NCI-H2171 treated with DMSO at 0.1 percent for 48 hours (cell line): ENCODE data around the gene NECAP2.
"Not testable (repeated sequence)": the region's sequence is repeated elsewhere in the genome, so short reads cannot be mapped to it uniquely, and the experiment has no call there.

Source experiments
- DNase-seq: peaks from one replicate; lab custom pipeline; 2025; lab: John Stamatoyannopoulos, UW

NECAP2 gene

DNA sequence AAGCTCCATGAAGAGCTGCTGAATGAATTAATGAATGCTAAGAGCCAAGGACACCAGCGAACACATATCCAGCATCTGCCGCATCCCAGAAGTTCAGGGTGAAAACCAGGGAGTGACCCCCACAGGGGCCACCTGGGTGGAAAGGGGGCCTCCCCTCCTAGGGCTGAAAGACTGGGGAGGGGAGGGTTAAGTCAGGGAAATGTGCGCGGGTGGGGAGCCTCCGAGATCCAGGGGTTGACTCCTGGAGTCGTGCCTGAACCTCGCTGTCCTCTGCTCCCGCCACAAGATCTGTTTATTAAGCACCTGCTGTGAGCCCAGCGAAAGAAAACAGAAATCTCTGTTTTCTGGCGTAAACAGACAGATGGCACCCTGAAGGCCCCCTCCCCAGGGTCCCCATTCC is 57.5 kb downstream of the NECAP2 start:
- DNase-seq = peak; percentile 23

DNA sequence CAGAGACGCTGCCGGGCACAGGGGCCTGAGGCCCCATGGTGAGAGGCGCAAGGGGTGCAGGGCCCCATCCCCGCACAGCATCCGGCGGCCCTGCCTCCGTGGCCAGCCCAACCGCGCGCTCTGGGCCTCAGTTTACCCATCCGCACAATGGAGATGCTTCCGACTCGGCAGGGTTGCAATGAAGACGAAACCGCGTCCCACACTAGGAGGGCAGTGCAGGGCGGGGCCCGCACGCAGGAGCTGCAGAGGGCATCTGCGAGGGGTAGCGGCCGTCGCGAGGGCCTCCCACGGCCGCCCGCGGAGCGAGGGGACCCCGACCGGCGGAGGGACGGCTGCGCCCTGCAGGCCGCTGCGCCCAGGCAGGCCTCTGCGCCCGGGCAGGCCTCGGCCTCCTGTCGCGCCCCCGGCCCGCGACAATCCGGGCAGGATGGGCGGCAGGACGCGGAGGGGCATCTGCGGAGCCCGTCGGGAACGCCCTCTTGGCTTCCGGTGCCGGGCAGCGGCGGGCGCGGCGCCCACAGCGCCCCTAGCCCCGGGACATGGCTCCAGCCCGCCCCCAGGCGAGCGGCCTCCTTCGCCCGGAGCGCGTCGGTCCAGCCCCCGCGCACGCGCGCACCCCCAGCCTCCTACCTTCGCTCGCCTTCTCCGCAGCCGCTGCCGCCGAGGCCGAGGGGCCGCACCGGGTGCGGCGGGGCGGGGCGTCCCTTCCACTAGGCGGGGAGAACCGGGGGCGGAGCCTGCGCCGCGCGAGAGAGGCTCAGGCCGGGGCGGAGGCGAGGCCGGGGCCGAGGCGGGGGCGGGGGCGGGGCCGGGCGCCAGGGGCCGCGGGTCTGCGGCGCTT is 58.3 kb downstream of the NECAP2 start:
- DNase-seq = peak; percentile 87

GRCh38 chr1:16500466-16500865 is 59.9 kb downstream of the NECAP2 start:
- not testable (repeated sequence) for DNase-seq

DNA sequence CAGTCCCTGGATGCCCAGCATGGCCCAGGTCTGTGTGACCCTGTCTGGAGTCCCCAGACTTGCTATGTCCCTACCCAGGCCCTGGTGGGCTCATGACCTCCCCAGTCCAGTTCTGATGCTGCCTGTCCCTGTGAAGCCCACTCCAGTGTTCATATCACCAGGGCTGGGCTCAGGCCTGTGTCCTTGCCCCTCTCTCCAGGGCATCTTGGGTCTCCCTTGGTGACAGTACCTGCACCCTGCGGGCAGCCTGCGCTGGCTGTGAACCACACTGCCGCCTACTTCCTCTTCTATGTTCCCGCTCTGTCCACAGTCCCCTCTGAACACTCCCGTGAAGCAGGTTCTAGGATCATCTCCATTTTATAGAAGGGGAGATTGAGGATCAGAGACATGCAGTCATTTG is 60.5 kb downstream of the NECAP2 start:
- DNase-seq = not testable (repeated sequence)

GRCh38 chr1:16501446-16501845 is 60.9 kb downstream of the NECAP2 start:
- not testable (repeated sequence) for DNase-seq

DNA sequence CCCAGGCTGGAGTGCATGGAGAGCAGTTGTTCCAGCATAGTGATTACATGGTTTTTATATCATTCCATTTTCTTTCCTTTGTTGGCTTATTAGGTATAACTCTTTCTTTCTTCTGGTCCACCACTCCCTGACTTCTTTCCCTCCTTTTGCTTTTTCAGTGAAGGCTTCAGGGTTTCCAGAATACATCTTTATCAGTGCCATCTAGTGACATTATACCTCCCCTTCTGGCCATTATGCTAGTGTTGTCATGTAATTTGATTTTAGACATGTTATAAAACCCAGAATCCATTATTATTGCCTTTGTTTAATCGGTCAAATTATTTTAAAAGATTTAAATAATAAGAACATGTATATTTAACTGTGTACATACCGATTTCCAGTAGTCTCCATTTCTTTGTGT is 63.0 kb downstream of the NECAP2 start:
- no peak for DNase-seq

DNA sequence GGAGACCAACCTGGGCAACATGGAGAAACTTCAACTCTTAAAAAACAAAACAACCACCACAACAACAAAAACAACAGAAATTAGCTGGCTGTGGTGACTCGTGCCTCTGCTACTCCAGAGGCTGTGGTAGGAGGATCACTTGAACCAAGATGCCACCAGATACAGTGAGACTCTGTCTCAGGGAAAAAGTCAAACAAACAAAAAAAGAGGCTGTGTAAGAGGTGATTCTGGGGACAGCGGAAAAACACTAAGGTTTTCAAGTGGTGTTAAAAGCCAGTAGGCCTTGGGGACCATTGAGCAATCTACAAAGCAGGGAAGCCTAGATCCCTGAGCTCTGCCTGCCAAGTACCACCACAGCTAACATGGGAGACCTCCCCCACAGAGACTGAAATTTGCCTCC is 65.3 kb downstream of the NECAP2 start:
- not testable (repeated sequence) for DNase-seq

- DNase-seq = not testable (repeated sequence)
Measured at GRCh38 chr1:16506364-16507136, 66.0 kb downstream of the NECAP2 start.

DNA sequence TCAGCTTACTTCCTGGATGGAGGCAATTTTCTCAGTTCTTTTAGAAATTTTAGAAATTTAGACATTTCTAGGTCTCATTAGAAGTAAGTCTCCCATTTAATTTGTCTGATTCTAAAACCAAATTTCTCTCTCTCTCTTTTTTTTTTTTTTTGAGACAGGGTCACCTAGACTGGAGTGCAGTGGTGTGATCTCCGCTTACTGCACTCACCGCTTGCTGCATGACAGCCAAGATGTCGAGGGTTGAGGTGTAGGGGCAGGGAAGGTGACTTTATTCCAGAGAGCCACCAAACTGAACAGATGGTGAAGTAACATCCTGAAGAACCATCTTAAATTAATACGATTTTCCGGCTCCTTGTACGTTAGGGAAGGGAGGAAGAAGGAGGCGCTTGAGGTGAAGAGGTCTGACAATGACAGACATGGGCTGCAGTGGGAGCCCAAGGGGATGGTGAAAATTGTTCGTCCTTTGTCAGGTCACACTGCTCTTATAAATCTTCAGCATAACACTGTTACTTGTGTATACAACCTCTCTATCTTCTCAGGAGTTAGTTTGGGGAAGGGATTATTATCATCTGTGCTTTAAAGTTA is 68.4 kb downstream of the NECAP2 start:
- DNase-seq = peak; percentile 43
